PC-9 (cell line): ENCODE results near the gene PGGHG.
"Not testable (repeated sequence)": the region's sequence is repeated elsewhere in the genome, so short reads cannot be mapped to it uniquely, and the experiment has no call there.

ENCODE experiments used
- EZH2 ChIP-seq: fragments of 200-600 bp; sonication (generic); IDR thresholded peaks from 2 replicates; pipeline ENCODE4 v1.8.0; 2017; ENCODE audit warnings: antibody characterized with exemption, low read depth
- TF ChIP-seq, protein P1 (sequence below): fragments of 200-600 bp; sonication (generic); conservative IDR thresholded peaks from 2 replicates; pipeline ENCODE4 v1.6.1; 2017; ENCODE audit warnings: mixed run types, antibody characterized with exemption, mild to moderate bottlenecking, moderate library complexity

GRCh38 chr11:319121-319887 is 30.4 kb downstream of the PGGHG start:
- TF ChIP-seq, protein P1, sequence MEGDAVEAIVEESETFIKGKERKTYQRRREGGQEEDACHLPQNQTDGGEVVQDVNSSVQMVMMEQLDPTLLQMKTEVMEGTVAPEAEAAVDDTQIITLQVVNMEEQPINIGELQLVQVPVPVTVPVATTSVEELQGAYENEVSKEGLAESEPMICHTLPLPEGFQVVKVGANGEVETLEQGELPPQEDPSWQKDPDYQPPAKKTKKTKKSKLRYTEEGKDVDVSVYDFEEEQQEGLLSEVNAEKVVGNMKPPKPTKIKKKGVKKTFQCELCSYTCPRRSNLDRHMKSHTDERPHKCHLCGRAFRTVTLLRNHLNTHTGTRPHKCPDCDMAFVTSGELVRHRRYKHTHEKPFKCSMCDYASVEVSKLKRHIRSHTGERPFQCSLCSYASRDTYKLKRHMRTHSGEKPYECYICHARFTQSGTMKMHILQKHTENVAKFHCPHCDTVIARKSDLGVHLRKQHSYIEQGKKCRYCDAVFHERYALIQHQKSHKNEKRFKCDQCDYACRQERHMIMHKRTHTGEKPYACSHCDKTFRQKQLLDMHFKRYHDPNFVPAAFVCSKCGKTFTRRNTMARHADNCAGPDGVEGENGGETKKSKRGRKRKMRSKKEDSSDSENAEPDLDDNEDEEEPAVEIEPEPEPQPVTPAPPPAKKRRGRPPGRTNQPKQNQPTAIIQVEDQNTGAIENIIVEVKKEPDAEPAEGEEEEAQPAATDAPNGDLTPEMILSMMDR: not testable (repeated sequence)
- not testable (repeated sequence) for TF ChIP-seq EZH2
